Parathyroid adenoma (tissue), 2 donors: ENCODE data around the gene PIK3R1.

Experiments used
- H2AFZ ChIP-seq: fragments of 300-600 bp; sonication (generic); one replicate; pipeline ENCODE4 v1.7.0; 2017; ENCODE audit warnings: antibody characterized with exemption, mild to moderate bottlenecking
- H3K27ac ChIP-seq: fragments of 300-600 bp; sonication (generic); one replicate; pipeline ENCODE4 v1.7.0; 2017
- H3K27me3 ChIP-seq: fragments of 300-600 bp; sonication (generic); one replicate; pipeline ENCODE4 v1.7.0; 2017; ENCODE audit warnings: low read length; ENCODE audit not compliant: control insufficient read depth, insufficient read depth
- H3K36me3 ChIP-seq: fragments of 300-600 bp; sonication (generic); one replicate; pipeline ENCODE4 v1.7.0; 2017; ENCODE audit warnings: low read length; ENCODE audit not compliant: control insufficient read depth, insufficient read depth
- H3K4me1 ChIP-seq: fragments of 300-600 bp; sonication (generic); one replicate; pipeline ENCODE4 v1.7.0; 2017; ENCODE audit warnings: control low read depth
- H3K4me2 ChIP-seq: fragments of 300-600 bp; sonication (generic); one replicate; pipeline ENCODE4 v1.7.0; 2017; ENCODE audit warnings: low read length
- H3K4me3 ChIP-seq: fragments of 300-600 bp; sonication (generic); one replicate; pipeline ENCODE4 v1.7.0; 2017; ENCODE audit warnings: low read depth, low read length
- H3K79me2 ChIP-seq: fragments of 300-600 bp; sonication (generic); one replicate; pipeline ENCODE4 v1.7.0; 2017; ENCODE audit warnings: control low read depth
- H3K9ac ChIP-seq: fragments of 300-600 bp; sonication (generic); one replicate; pipeline ENCODE4 v1.7.0; 2017; ENCODE audit warnings: mild to moderate bottlenecking
- H3K9me3 ChIP-seq: fragments of 300-600 bp; sonication (generic); one replicate; pipeline ENCODE4 v1.7.0; 2017; ENCODE audit warnings: low read length; ENCODE audit not compliant: control insufficient read depth
- TF ChIP-seq, protein P1 (sequence below): fragments of 300-600 bp; sonication (generic); IDR thresholded peaks from one replicate; pipeline ENCODE4 v1.7.0; 2017; ENCODE audit warnings: antibody characterized with exemption, mild to moderate bottlenecking
- donor health status: primary hyperparathyroidism.

The PIK3R1 gene

DNA sequence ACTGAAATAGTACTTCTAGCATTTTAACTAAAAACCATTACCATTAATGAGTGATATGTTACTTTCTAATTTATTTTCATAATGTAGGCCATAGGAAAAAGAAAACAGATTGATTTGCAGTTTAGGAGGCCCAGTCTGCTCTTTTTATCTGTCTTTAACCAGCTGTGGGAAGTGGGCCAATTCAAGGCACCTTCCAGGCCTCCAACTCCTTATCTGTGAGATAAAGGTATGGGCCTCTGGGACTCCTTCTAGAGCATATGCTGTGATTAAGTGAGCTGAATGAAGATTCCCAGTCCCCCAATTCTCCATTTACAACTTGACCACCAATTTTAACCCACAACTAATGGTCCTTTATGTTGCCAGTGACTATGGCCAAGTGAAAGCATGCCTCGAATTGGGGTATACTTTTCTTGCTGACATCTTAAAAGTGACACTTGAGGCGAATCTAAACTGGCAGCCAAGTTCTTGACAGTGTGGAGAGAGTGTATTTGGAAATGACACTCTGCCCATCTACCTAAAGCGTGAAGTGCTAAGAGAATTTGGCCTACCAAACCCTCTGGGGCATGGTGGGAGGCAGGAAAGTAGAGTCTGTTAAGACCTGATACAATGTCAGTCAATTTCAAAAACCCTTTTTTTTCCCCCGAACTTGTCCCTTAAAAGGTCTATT is 88.3 kb downstream of the PIK3R1 start:
- TF ChIP-seq, protein P1, sequence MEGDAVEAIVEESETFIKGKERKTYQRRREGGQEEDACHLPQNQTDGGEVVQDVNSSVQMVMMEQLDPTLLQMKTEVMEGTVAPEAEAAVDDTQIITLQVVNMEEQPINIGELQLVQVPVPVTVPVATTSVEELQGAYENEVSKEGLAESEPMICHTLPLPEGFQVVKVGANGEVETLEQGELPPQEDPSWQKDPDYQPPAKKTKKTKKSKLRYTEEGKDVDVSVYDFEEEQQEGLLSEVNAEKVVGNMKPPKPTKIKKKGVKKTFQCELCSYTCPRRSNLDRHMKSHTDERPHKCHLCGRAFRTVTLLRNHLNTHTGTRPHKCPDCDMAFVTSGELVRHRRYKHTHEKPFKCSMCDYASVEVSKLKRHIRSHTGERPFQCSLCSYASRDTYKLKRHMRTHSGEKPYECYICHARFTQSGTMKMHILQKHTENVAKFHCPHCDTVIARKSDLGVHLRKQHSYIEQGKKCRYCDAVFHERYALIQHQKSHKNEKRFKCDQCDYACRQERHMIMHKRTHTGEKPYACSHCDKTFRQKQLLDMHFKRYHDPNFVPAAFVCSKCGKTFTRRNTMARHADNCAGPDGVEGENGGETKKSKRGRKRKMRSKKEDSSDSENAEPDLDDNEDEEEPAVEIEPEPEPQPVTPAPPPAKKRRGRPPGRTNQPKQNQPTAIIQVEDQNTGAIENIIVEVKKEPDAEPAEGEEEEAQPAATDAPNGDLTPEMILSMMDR = no peak

DNA sequence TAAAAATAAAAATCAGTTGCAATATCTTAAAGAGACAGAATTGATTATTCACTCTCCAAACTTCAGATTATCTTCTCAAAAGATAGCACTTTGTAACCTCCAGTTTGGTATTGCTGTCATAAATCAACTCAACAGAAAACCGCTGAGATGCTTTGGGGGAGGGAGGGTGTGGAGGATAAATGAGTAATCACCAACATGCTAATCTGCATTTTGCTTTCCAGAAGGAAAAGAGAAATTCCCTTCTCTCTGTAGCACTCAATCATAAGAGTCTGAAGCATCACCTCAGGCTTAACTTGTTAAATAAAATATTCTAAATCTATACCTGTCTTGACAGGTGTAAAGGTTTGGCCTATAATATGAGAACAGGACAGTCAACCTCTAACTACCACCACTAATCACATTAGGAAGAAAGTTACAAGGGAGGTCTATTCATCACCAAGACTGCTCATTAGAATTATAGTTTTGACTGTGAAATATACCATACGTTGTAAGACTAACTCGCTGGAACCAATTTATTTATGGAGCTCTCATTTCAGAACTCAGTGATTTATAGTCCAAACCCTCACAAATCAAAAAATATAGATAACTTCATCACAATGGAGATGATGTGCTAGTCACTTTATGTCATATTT is 89.0 kb downstream of the PIK3R1 start:
- Histone ChIP-seq H3K36me3 (no peaks in the 10 kb centered on the region), H3K9ac (no peak overlapping the region), H3K4me1 (peaks cover 11% of the 10 kb centered on the region), H2AFZ (no peak overlapping the region), H3K27ac (no peak overlapping the region), H3K4me2 (no peak overlapping the region), H3K4me3 (no peak overlapping the region), H3K79me2 (no peaks in the 10 kb centered on the region), H3K9me3 (no peaks in the 10 kb centered on the region), H3K27me3 (no peaks in the 10 kb centered on the region)
- TF ChIP-seq, protein P1 = no peak

More for the DNA sequence above, 88.3 kb downstream of the PIK3R1 start:
- H3K4me3 ChIP-seq = no peak overlapping the region
- H3K4me1 ChIP-seq = peaks cover 18% of the 10 kb centered on the region
- H2AFZ ChIP-seq = no peak overlapping the region
- no peak overlapping the region for H3K27ac ChIP-seq
- H3K4me2 ChIP-seq = no peak overlapping the region
- no peaks in the 10 kb centered on the region for H3K9me3 ChIP-seq
- H3K27me3 ChIP-seq = no peaks in the 10 kb centered on the region
- no peaks in the 10 kb centered on the region for H3K79me2 ChIP-seq
- H3K9ac ChIP-seq = no peak overlapping the region
- no peaks in the 10 kb centered on the region for H3K36me3 ChIP-seq

GRCh38 chr5:68305223-68305870 is 89.8 kb downstream of the PIK3R1 start:
- Histone ChIP-seq H3K4me1 (peaks cover 9% of the 10 kb centered on the region), H3K36me3 (no peaks in the 10 kb centered on the region), H3K4me3 (no peak overlapping the region), H3K4me2 (no peak overlapping the region), H3K27ac (no peak overlapping the region), H3K9me3 (no peaks in the 10 kb centered on the region), H2AFZ (no peak overlapping the region), H3K27me3 (no peaks in the 10 kb centered on the region), H3K79me2 (no peaks in the 10 kb centered on the region), H3K9ac (no peak overlapping the region)
- TF ChIP-seq, protein P1 = no peak

GRCh38 chr5:68306361-68307014 is 90.9 kb downstream of the PIK3R1 start:
- Histone ChIP-seq H3K9ac (no peak overlapping the region), H3K27me3 (no peaks in the 10 kb centered on the region), H3K79me2 (no peaks in the 10 kb centered on the region), H3K36me3 (no peaks in the 10 kb centered on the region), H3K4me2 (no peak overlapping the region), H3K9me3 (no peaks in the 10 kb centered on the region), H2AFZ (peak overlapping the region; percentile 85), H3K4me3 (no peak overlapping the region), H3K4me1 (peaks cover 9% of the 10 kb centered on the region), H3K27ac (peak overlapping the region; percentile 29)
- TF ChIP-seq, protein P1 = no peak
